K562 (cell line): ENCODE results near the gene MYOT. TPM values are rescaled to one million over a fixed set of nuclear protein-coding genes. Genes with fewer than 3 reads are reported as not detected.

Experiments
- ATAC-seq: fragments of 200-7000 bp; cut with Tn5 transposase; 3 replicates; pipeline ENCODE4 v1.9.1; 2020; ENCODE audit warnings: moderate library complexity
- BruUV-seq: library from RNA; stranded (reverse); fragments of 400-500 nt; replicated peaks from 2 replicates; lab custom pipeline; 2021; lab: Mats Ljungman, UMichigan
- CTCF ChIA-PET: fragments of 300-600 bp; formaldehyde crosslinking; extraction: SDS; loops from one replicate; lab custom pipeline; 2021; ENCODE audit warnings: low intra/inter-chr PET ratio; lab: Yijun Ruan, JAX
- POLR2A ChIA-PET: fragments of 300-600, 350-650 bp; sonication (Branson Sonifier 250); formaldehyde crosslinking; extraction: SDS; loops from one replicate; lab custom pipeline; 2021; ENCODE audit warnings: antibody characterized with exemption, inconsistent platforms; lab: Yijun Ruan, JAX
- DNase-seq, 4 experiments: peaks; one replicate each; pipeline versions ENCODE4 v3.0.0 to v3.0.0-alpha.2; 2011 to 2018; ENCODE audit warnings: low spot score in 3 of 4, mixed read lengths in 3 of 4; ENCODE audit errors: extremely low read depth in 1 of 4
- FAIRE-seq: peaks from 2 replicates; lab custom pipeline; 2011; peaks lifted over from hg19 to GRCh38; lab: Jason Lieb, UNC
- H2AFZ ChIP-seq: 2 replicates; pipeline ENCODE4 v1.6.0; 2011; ENCODE audit warnings: low read depth, low read length, control low read depth, inconsistent platforms
- H3K27ac ChIP-seq: fragments of 200-600 bp; 3 replicates; pipeline ENCODE4 v1.8.0; 2011; ENCODE audit warnings: low read depth, mild to moderate bottlenecking, control low read depth, inconsistent platforms, low read length, moderate library complexity, mixed read lengths; ENCODE audit errors: extremely low read depth
- H3K27me3 ChIP-seq, 2 experiments: fragments of 300-600 bp in 1 of 2; 2 replicates in 1 of 2; 3 replicates in 1 of 2; pipeline versions ENCODE4 v1.6.0 to v1.8.0; 2011; ENCODE audit warnings: inconsistent platforms in 2 of 2, low read length in 2 of 2, mild to moderate bottlenecking in 1 of 2, mixed read lengths in 1 of 2, moderate library complexity in 1 of 2; ENCODE audit not compliant: control insufficient read depth in 2 of 2, insufficient read depth in 2 of 2
- H3K36me3 ChIP-seq: fragments of 300-600 bp; 3 replicates; pipeline ENCODE4 v1.8.0; 2011; ENCODE audit warnings: mild to moderate bottlenecking, low read length, inconsistent platforms; ENCODE audit not compliant: control insufficient read depth, insufficient read depth
- H3K4me1 ChIP-seq, 2 experiments: fragments of 200-600 bp in 1 of 2; replicated peaks in 1 of 2; 2 replicates in 1 of 2; 3 replicates in 1 of 2; pipeline versions ENCODE4 v1.5.1 to v1.8.0; 2011; ENCODE audit warnings: inconsistent platforms in 2 of 2, low read length in 2 of 2, mild to moderate bottlenecking in 1 of 2, mixed read lengths in 1 of 2, moderate library complexity in 1 of 2; ENCODE audit not compliant: control insufficient read depth in 2 of 2, insufficient read depth in 2 of 2
- H3K4me2 ChIP-seq: 2 replicates; pipeline ENCODE4 v1.6.1; 2011; ENCODE audit warnings: low read length, control low read depth, inconsistent platforms, mixed read lengths; ENCODE audit not compliant: insufficient read depth
- H3K4me3 ChIP-seq: fragments of 200-600 bp; sonication (generic), shearing (Covaris generic); 2 replicates; pipeline ENCODE4 v1.5.1; 2016; ENCODE audit warnings: control low read depth, inconsistent platforms
- H3K79me2 ChIP-seq: fragments of 200-600 bp; 3 replicates; pipeline ENCODE4 v1.8.0; 2011; ENCODE audit warnings: low read length, inconsistent platforms; ENCODE audit not compliant: control insufficient read depth, insufficient read depth
- H3K9ac ChIP-seq, 2 experiments: 2 replicates each; pipeline versions ENCODE4 v1.6.0 to v1.6.1; 2011; ENCODE audit warnings: low read depth in 2 of 2, low read length in 2 of 2, control low read depth in 1 of 2, inconsistent platforms in 1 of 2, mild to moderate bottlenecking in 1 of 2, mixed read lengths in 1 of 2; ENCODE audit not compliant: insufficient read depth in 1 of 2
- H3K9me1 ChIP-seq: one replicate; pipeline ENCODE4 v1.6.0; 2011; ENCODE audit warnings: inconsistent platforms, mild to moderate bottlenecking, low read length, moderate library complexity; ENCODE audit not compliant: control insufficient read depth, insufficient read depth
- H3K9me3 ChIP-seq: replicated peaks from 2 replicates; pipeline ENCODE4 v1.5.1; 2011; ENCODE audit warnings: low read depth, low read length, inconsistent platforms; ENCODE audit not compliant: control insufficient read depth, insufficient read depth
- H4K20me1 ChIP-seq: replicated peaks from 2 replicates; pipeline ENCODE4 v1.6.1; 2011; ENCODE audit warnings: low read length, inconsistent platforms, mixed read lengths; ENCODE audit not compliant: control insufficient read depth, insufficient read depth
- ASH1L ChIP-seq: fragments of 450-650 bp; IDR thresholded peaks from 2 replicates; pipeline ENCODE4 v1.6.1; 2018; ENCODE audit warnings: borderline replicate concordance, mild to moderate bottlenecking, low read depth; ENCODE audit not compliant: partially characterized antibody
- C11orf30 ChIP-seq: fragments of 450-650 bp; IDR thresholded peaks from 2 replicates; pipeline ENCODE4 v1.6.1; 2016; ENCODE audit warnings: low read depth, mild to moderate bottlenecking
- CBFA2T3 ChIP-seq: fragments of 450-650 bp; IDR thresholded peaks from 2 replicates; pipeline ENCODE4 v1.6.1; 2017
- POLR2AphosphoS2 ChIP-seq: IDR thresholded peaks from 2 replicates; pipeline ENCODE4 v1.6.1; 2012; ENCODE audit warnings: low read length, improper control_type of control experiment
- XRCC5 ChIP-seq: fragments of 200-400 bp; formaldehyde crosslinking; IDR thresholded peaks from 2 replicates; pipeline ENCODE4 v1.6.1; 2017; ENCODE audit warnings: low read depth, mild to moderate bottlenecking, low read length
- WGBS: fragments of 100-300 bp; shearing (Covaris generic); methylation state at CpG from one replicate; pipeline ENCODE4 v1.1.6; 2016; ENCODE audit warnings: low coverage, mixed read lengths; ENCODE audit not compliant: insufficient coverage; ENCODE audit errors: missing lambda C conversion rate; 5-methylcytosine and 5-hydroxymethylcytosine counted together
- in situ Hi-C: fragments of 300-500 bp; cut with MboI; formaldehyde crosslinking; loops from 4 replicates; pipeline ENCODE4 v1.15.0; 2018; ENCODE audit warnings: inconsistent platforms, mixed read lengths
- intact Hi-C: fragments of 100-400 bp; cut with micrococcal nuclease; formaldehyde crosslinking; loops from 2 replicates; pipeline ENCODE4 v1.14.2; 2022
- polyA plus RNA-seq, 8 experiments: library from polyadenylated mRNA; depleted of rRNA in 4 of 8; stranded (reverse) in 5 of 8; unstranded in 3 of 8; fragments of >200 nt; fragmentation: Nextera tagmentation in 2 of 8; fragmentation: Illumina TruSeq in 1 of 8; extraction: Ambion mirVana in 2 of 8; extraction: Trizol in 1 of 8; gene quantifications; 2 replicates each; pipeline versions ENCODE4 v1.2.1 to v1.2.3, GENCODE V29; 2011 to 2014; ENCODE audit warnings: inconsistent platforms in 1 of 8, missing spikeins in 1 of 8
- total RNA-seq, 7 experiments: library from RNA; depleted of rRNA in 6 of 7; stranded (reverse); fragments of >200 nt in 6 of 7; fragmentation: Illumina TruSeq in 2 of 7; extraction: Trizol in 2 of 7; gene quantifications; 2 replicates each; pipeline versions ENCODE4 v1.2.1 to v1.2.3, GENCODE V29; 2011 to 2021; ENCODE audit warnings: low replicate concordance in 1 of 7
- TF ChIP-seq, protein P1 (sequence below): fragments of 200-800 bp; sonication (Bioruptor generic); IDR thresholded peaks from 2 replicates; pipeline ENCODE4 v1.6.1; 2016; ENCODE audit warnings: missing genetic modification characterization, missing compliant biosample characterization
- TF ChIP-seq, protein P2 (sequence below): sonication (generic); IDR thresholded peaks from 2 replicates; pipeline ENCODE4 v1.6.1; 2016

MYOT gene
- total and polyA plus RNA-seq, 9 of the 15 experiments (the other 6 are each of a cell fraction or from before 2014, with no cell fraction given) = 0.24 to 0.38 TPM; not detected in 7

DNA sequence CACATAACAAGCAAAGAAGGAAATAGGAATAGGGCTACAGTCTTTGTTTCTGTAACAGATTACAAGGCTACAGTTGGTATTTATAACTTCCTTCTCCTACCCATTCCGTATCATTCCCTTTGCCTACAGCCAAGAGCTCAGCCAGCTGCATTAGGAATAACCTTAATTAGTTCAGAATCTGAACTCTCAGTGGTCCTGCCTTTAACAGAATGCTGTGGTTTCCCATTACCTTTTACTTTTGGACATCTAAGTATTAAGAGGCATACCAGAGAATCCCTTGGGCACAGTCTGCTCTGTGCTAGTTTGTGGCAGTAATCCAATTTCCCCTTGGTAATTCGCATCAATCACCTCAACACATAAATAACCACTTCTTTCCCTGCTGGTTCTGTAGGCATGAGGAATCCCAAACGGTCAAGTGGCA is 65.8 kb downstream of the MYOT start:
- H3K36me3 ChIP-seq = peaks cover 12% of the 10 kb centered on the region
- H4K20me1 ChIP-seq = no peaks in the 10 kb centered on the region
- H3K27ac ChIP-seq = no peak overlapping the region
- DNase-seq = no peak
- TF ChIP-seq CBFA2T3 = no peak
- no peak for TF ChIP-seq ASH1L
- TF ChIP-seq, all 486 proteins: peak for 0
- BruUV-seq = no TSS peak
- Histone ChIP-seq H3K4me3 (no peak overlapping the region), H3K9ac (no peak overlapping the region), H3K9me1 (no peaks in the 10 kb centered on the region), H3K4me1 (no peaks in the 10 kb centered on the region), H3K4me2 (no peak overlapping the region), H2AFZ (no peak overlapping the region), H3K9me3 (no peaks in the 10 kb centered on the region), H3K79me2 (no peaks in the 10 kb centered on the region), H3K27me3 (no peaks in the 10 kb centered on the region)
- ChIA-PET CTCF (no interaction called here), POLR2A (interaction anchor here (0.6 to 1.6 kb wide), 4 partner anchors 9 to 17 kb away, joined by 3 to 4 read pairs (median 3); no protein-coding TSS in a partner anchor)
- FAIRE-seq (peak; percentile 40), ATAC-seq (no peak; the same call in 2 of the 3 replicates)
- 21% methylated on average over 3 of the region's 3 CpGs for WGBS
- in situ Hi-C loops (no loop called here), intact Hi-C loops (no loop called here)

DNA sequence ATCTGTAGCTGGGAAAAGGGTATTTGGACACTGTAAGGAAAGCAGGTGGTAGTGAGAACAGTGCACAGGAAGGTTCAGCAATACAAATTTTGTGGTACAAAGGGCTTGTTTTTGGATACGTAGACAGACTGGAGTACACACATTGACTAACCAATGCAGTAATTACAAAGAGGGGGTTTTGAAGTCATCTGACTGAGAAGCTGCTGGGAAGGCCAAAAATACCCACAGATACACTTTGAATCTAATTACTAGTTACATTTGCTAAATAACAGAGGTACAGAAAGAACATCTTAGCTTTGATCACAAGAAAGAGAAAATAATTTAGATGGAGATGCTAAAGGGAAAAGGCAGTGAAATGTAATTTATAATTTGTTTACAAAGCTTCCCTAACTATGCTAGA is 67.5 kb downstream of the MYOT start:
- no peak overlapping the region for H2AFZ ChIP-seq
- WGBS = 94% methylated on average over 1 of the region's 1 CpG
- FAIRE-seq = no peak
- no peak overlapping the region for H3K4me2 ChIP-seq
- DNase-seq = no peak
- peaks cover 28% of the 10 kb centered on the region for H3K36me3 ChIP-seq
- in situ Hi-C loops (no loop called here), intact Hi-C loops (no loop called here)
- TF ChIP-seq C11orf30 = no peak
- TF ChIP-seq, protein P1, sequence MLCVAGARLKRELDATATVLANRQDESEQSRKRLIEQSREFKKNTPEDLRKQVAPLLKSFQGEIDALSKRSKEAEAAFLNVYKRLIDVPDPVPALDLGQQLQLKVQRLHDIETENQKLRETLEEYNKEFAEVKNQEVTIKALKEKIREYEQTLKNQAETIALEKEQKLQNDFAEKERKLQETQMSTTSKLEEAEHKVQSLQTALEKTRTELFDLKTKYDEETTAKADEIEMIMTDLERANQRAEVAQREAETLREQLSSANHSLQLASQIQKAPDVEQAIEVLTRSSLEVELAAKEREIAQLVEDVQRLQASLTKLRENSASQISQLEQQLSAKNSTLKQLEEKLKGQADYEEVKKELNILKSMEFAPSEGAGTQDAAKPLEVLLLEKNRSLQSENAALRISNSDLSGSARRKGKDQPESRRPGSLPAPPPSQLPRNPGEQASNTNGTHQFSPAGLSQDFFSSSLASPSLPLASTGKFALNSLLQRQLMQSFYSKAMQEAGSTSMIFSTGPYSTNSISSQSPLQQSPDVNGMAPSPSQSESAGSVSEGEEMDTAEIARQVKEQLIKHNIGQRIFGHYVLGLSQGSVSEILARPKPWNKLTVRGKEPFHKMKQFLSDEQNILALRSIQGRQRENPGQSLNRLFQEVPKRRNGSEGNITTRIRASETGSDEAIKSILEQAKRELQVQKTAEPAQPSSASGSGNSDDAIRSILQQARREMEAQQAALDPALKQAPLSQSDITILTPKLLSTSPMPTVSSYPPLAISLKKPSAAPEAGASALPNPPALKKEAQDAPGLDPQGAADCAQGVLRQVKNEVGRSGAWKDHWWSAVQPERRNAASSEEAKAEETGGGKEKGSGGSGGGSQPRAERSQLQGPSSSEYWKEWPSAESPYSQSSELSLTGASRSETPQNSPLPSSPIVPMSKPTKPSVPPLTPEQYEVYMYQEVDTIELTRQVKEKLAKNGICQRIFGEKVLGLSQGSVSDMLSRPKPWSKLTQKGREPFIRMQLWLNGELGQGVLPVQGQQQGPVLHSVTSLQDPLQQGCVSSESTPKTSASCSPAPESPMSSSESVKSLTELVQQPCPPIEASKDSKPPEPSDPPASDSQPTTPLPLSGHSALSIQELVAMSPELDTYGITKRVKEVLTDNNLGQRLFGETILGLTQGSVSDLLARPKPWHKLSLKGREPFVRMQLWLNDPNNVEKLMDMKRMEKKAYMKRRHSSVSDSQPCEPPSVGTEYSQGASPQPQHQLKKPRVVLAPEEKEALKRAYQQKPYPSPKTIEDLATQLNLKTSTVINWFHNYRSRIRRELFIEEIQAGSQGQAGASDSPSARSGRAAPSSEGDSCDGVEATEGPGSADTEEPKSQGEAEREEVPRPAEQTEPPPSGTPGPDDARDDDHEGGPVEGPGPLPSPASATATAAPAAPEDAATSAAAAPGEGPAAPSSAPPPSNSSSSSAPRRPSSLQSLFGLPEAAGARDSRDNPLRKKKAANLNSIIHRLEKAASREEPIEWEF = no peak
- TF ChIP-seq, protein P2, sequence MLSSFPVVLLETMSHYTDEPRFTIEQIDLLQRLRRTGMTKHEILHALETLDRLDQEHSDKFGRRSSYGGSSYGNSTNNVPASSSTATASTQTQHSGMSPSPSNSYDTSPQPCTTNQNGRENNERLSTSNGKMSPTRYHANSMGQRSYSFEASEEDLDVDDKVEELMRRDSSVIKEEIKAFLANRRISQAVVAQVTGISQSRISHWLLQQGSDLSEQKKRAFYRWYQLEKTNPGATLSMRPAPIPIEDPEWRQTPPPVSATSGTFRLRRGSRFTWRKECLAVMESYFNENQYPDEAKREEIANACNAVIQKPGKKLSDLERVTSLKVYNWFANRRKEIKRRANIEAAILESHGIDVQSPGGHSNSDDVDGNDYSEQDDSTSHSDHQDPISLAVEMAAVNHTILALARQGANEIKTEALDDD = no peak
- 0 out of 2 replicates have a peak, but pooled peaks have one; percentile 15 for TF ChIP-seq POLR2AphosphoS2
- no peak for TF ChIP-seq XRCC5
- no peaks in the 10 kb centered on the region for H3K79me2 ChIP-seq
- no peaks in the 10 kb centered on the region for H3K4me1 ChIP-seq
- ChIA-PET POLR2A (interaction anchor here (1.4 to 1.8 kb wide), 3 partner anchors 13 to 191 kb away, joined by 3 to 7 read pairs (median 4); no protein-coding TSS in a partner anchor), CTCF (no interaction called here)
- H3K4me3 ChIP-seq = no peak overlapping the region
- H3K27ac ChIP-seq = no peak overlapping the region
- no peak for ATAC-seq
- H4K20me1 ChIP-seq = no peaks in the 10 kb centered on the region
- no peaks in the 10 kb centered on the region for H3K9me3 ChIP-seq
- no peak overlapping the region for H3K9ac ChIP-seq
- no peaks in the 10 kb centered on the region for H3K9me1 ChIP-seq
- no TSS peak for BruUV-seq
- no peaks in the 10 kb centered on the region for H3K27me3 ChIP-seq
